HL-60 (cell line): Measurements from ENCODE around the gene PTPRN2.

Experiments
- DNase-seq, 2 experiments: peaks; one replicate each; pipeline ENCODE4 v3.0.0-alpha.2; 2010 to 2020; ENCODE audit warnings: low read depth in 1 of 2, low spot score in 1 of 2
- H3K27ac ChIP-seq: fragments of 250-450 bp; sonication (Bioruptor Pico); replicated peaks from 2 replicates; pipeline ENCODE4 v1.5.1; 2020; ENCODE audit warnings: mild to moderate bottlenecking, moderate library complexity
- H3K27me3 ChIP-seq: fragments of 250-450 bp; sonication (Bioruptor Pico); 2 replicates; pipeline ENCODE4 v1.5.1; 2021; ENCODE audit warnings: mild to moderate bottlenecking, moderate library complexity; ENCODE audit not compliant: insufficient read depth, poor library complexity, severe bottlenecking
- H3K4me3 ChIP-seq: replicated peaks from 2 replicates; pipeline ENCODE4 v1.5.1; 2011; ENCODE audit warnings: mild to moderate bottlenecking, control low read depth, low read length; ENCODE audit not compliant: insufficient read depth
- GABPA ChIP-seq: IDR thresholded peaks from 2 replicates; pipeline ENCODE4 v1.6.1; 2012; ENCODE audit warnings: low read depth
- POLR2AphosphoS5 ChIP-seq: IDR thresholded peaks from 2 replicates; pipeline ENCODE4 v1.6.1; 2012; ENCODE audit warnings: low read depth
- SPI1 ChIP-seq: IDR thresholded peaks from 2 replicates; pipeline ENCODE4 v1.6.1; 2012; ENCODE audit warnings: low read depth, mild to moderate bottlenecking, borderline replicate concordance
- TF ChIP-seq, protein P1 (sequence below): IDR thresholded peaks from 2 replicates; pipeline ENCODE4 v1.6.1; 2012; ENCODE audit warnings: low read depth; ENCODE audit not compliant: insufficient replicate concordance
- TF ChIP-seq, protein P2 (sequence below): IDR thresholded peaks from one replicate; pipeline ENCODE4 v1.5.1; 2011; ENCODE audit warnings: low read length, control low read depth, inconsistent platforms; ENCODE audit not compliant: insufficient read depth

Gene PTPRN2

DNA sequence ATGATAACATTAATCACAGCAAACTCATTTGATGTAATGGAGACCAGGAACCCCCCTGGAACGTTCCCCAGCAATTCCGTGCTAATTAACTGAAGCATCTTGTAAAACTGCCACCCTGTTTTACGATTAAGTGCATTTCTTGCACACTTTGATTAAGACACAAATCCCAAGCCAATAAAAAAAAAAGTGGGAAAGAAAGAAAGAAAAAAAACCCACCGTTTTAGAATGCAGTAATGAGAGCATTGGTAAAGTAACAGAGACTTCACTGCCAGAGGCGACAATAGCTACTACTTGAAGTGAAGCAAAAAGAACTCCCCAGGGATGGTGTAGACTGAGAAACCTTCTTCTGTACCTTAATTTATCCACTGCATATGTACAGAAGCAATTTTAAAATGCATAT lies 616.1 kb downstream of the PTPRN2 start:
- no peaks in the 10 kb centered on the region for H3K27me3 ChIP-seq
- DNase-seq: no peak
- no peak overlapping the region for H3K27ac ChIP-seq
- H3K4me3 ChIP-seq: no peak overlapping the region
- TF ChIP-seq SPI1 (no peak), GABPA (no peak), POLR2AphosphoS5 (no peak)
- TF ChIP-seq, protein P1, sequence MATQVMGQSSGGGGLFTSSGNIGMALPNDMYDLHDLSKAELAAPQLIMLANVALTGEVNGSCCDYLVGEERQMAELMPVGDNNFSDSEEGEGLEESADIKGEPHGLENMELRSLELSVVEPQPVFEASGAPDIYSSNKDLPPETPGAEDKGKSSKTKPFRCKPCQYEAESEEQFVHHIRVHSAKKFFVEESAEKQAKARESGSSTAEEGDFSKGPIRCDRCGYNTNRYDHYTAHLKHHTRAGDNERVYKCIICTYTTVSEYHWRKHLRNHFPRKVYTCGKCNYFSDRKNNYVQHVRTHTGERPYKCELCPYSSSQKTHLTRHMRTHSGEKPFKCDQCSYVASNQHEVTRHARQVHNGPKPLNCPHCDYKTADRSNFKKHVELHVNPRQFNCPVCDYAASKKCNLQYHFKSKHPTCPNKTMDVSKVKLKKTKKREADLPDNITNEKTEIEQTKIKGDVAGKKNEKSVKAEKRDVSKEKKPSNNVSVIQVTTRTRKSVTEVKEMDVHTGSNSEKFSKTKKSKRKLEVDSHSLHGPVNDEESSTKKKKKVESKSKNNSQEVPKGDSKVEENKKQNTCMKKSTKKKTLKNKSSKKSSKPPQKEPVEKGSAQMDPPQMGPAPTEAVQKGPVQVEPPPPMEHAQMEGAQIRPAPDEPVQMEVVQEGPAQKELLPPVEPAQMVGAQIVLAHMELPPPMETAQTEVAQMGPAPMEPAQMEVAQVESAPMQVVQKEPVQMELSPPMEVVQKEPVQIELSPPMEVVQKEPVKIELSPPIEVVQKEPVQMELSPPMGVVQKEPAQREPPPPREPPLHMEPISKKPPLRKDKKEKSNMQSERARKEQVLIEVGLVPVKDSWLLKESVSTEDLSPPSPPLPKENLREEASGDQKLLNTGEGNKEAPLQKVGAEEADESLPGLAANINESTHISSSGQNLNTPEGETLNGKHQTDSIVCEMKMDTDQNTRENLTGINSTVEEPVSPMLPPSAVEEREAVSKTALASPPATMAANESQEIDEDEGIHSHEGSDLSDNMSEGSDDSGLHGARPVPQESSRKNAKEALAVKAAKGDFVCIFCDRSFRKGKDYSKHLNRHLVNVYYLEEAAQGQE: no peak
- TF ChIP-seq, protein P2, sequence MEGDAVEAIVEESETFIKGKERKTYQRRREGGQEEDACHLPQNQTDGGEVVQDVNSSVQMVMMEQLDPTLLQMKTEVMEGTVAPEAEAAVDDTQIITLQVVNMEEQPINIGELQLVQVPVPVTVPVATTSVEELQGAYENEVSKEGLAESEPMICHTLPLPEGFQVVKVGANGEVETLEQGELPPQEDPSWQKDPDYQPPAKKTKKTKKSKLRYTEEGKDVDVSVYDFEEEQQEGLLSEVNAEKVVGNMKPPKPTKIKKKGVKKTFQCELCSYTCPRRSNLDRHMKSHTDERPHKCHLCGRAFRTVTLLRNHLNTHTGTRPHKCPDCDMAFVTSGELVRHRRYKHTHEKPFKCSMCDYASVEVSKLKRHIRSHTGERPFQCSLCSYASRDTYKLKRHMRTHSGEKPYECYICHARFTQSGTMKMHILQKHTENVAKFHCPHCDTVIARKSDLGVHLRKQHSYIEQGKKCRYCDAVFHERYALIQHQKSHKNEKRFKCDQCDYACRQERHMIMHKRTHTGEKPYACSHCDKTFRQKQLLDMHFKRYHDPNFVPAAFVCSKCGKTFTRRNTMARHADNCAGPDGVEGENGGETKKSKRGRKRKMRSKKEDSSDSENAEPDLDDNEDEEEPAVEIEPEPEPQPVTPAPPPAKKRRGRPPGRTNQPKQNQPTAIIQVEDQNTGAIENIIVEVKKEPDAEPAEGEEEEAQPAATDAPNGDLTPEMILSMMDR: no peak

DNA sequence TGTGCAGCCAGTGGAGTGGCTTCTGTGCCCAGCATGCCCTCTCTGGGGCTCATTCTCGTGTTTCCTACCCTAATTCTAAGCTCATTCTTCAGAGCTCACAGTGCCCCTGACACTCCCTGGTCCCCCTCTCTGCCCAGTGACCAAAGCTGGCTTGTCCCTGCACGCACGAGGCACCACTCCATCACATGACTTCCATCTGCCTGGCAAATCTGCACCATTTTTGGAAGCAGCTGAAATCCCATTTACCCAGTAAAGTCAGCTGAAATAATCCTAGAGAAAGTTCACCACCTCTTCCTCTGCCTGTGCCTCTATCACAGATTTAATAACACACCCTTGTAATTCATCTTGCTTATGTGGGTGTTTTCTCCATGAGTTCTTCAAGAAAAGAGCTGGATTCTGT lies 616.9 kb downstream of the PTPRN2 start:
- DNase-seq: no peak
- no peak overlapping the region for H3K4me3 ChIP-seq
- no peak overlapping the region for H3K27ac ChIP-seq
- H3K27me3 ChIP-seq: no peaks in the 10 kb centered on the region
- TF ChIP-seq, protein P2: no peak
- TF ChIP-seq, protein P1: no peak
- TF ChIP-seq SPI1 (no peak), GABPA (no peak)

DNA sequence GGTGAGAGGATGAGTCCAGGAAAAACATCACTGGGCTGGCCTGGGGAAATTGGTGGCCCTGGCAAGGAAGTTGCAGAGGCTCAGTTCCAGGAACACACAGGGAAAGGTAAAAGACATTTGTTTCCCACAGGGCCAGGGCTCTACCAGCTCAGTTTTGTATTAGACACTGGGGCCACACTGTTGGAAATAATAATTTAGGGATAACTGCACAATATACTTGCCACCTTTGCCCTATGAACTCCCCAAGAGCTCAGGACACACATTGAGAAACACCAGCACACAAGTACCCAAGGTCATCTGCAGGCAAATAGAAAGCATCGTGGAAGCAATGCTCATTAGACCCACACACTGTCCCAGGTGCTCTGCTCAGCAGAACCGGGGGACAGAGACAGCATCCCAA lies 617.6 kb downstream of the PTPRN2 start:
- no peak for TF ChIP-seq POLR2AphosphoS5
- TF ChIP-seq SPI1: no peak
- no peak for TF ChIP-seq GABPA
- TF ChIP-seq, protein P2: no peak
- TF ChIP-seq, protein P1: no peak
- no peak overlapping the region for H3K27ac ChIP-seq
- H3K4me3 ChIP-seq: no peak overlapping the region
- H3K27me3 ChIP-seq: no peaks in the 10 kb centered on the region
- DNase-seq: no peak
